ENCODE measurements around the gene CTSF.
A peak's percentile ranks its signal among the peaks of the same experiment; 100 is the strongest.
"Not testable (repeated sequence)": the region's sequence is repeated elsewhere in the genome, so short reads cannot be mapped to it uniquely, and the experiment has no call there.

CTSF gene

GRCh38 chr11:66568124-66568916 is at the start of gene CTSF:
Gene CTSF (minus strand): TSS chr11:66568606. CDS start chr11:66568486, 120 bp downstream.
- DNase-seq (ENCODE audit: low read depth in 1 of 2, low spot score in 1 of 2), result peak; percentile 43 to 49

GRCh38 chr11:66617155-66617834 is 48.9 kb upstream of the CTSF start:
- DNase-seq (ENCODE audit: low read depth in 1 of 2, low spot score in 1 of 2), result no peak

- peak; percentile 91 to 99 for DNase-seq (ENCODE audit: low read depth in 1 of 2, low spot score in 1 of 2)
Observed at GRCh38 chr11:66616379-66617154, 48.2 kb upstream of the CTSF start, which contains the start of gene RBM14. Gene RBM14 (plus strand): TSS chr11:66616630. CDS start chr11:66616721, 91 bp downstream.

DNA sequence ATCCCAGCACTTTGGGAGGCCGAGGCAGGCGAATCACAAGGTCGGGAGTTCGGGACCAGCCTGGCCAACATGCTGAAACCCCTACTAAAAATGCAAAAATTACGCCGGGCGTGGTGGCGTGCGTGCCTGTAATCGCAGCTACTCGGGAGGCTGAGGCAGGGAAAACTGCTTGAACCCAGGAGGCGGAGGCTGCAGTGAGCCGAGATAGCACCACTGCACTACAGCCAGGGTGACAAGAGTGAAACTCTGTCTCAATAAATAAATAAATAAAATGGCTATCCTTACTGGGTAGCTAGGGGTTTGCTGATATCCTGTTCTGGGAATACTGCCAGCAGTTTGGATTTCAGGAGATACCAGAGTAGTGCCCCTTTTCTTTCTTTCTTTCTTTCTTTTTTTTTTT is 45.7 kb upstream of the CTSF start:
- DNase-seq (ENCODE audit: low read depth in 1 of 2, low spot score in 1 of 2), result no peak

GRCh38 chr11:66612458-66612857 is 44.1 kb upstream of the CTSF start:
- DNase-seq (ENCODE audit: low read depth in 1 of 2, low spot score in 1 of 2), result no peak

- no peak for DNase-seq (ENCODE audit: low read depth in 1 of 2, low spot score in 1 of 2)
Observed at GRCh38 chr11:66609721-66610617, 41.6 kb upstream of the CTSF start.

DNA sequence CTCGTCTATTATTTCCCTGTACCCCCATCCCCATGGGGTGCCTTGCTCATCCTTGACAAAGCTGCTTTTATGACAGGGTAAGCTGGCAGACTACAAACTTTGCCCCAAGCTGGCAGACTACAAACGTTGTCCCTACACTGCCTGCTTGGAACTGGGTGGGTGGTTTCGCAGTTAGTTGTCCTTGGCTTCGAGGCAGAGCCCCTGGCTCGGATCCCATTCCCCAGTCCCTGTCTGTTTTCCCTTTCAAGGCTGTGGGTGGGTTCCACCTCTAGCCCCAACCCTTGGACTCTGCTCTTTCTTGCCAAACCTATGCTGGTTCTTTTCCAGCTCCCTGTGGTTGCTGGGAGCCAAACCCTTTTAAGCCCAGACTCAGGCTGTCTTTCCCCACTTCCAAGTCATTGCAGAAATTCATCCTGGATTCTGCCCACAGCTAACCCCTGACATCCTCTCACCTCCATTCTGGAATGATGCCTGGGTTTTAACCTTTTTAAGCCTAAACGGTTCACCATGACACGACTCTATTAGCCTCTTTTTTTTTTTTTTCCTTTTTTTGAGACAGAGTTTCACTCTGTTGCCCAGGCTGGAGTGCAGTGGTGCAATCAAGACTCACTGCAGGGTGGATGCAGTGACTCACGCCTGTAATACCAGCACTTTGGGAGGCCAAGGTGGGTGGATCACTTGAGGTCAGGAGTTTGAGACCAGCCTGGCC is 38.9 kb upstream of the CTSF start:
- no peak for DNase-seq (ENCODE audit: low read depth in 1 of 2, low spot score in 1 of 2)

DNA sequence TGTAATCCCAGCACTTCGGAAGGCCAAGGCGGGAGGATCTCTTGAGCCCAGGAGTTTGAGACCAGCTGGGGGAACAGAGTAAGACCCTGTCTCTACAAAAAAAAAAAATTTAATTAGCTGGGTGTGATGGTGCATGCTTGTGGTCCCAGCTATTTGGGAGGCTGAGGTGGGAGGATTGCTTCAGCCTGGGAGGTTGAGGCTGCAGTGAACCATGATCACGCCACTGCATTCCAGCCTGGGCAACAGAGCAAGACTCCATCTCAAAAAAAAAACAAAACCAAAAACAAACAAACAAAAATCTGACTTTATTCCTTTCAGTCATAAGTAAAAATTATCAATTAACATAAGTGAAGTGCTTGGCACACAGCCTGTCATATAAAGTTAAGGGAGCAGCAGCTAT is 38.2 kb upstream of the CTSF start:
- DNase-seq (ENCODE audit: low read depth in 1 of 2, low spot score in 1 of 2), result not testable (repeated sequence)

DNA sequence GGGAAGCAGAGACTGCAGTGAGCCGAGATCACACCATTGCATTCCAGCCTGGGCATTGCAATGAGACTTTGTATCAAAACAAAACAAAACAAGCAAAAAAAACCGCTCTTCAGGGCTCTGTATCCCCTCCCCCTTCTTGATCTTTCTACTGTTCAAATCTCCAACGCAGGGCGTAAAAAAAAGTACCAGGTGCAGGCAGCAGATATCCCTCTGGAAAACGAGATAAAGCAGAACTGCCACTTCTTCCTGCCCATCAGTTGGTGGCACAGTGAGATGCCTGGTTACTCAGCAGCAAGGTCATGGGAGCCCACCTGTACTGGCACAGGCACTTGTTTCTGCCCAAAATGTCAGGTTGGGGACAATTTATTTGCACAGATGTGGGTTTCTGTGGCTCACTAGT is 35.7 kb upstream of the CTSF start:
- no peak for DNase-seq (ENCODE audit: low read depth in 1 of 2, low spot score in 1 of 2)

- DNase-seq (ENCODE audit: low read depth in 1 of 2, low spot score in 1 of 2), result no peak
Observed at GRCh38 chr11:66603072-66603471, 34.7 kb upstream of the CTSF start.

DNA sequence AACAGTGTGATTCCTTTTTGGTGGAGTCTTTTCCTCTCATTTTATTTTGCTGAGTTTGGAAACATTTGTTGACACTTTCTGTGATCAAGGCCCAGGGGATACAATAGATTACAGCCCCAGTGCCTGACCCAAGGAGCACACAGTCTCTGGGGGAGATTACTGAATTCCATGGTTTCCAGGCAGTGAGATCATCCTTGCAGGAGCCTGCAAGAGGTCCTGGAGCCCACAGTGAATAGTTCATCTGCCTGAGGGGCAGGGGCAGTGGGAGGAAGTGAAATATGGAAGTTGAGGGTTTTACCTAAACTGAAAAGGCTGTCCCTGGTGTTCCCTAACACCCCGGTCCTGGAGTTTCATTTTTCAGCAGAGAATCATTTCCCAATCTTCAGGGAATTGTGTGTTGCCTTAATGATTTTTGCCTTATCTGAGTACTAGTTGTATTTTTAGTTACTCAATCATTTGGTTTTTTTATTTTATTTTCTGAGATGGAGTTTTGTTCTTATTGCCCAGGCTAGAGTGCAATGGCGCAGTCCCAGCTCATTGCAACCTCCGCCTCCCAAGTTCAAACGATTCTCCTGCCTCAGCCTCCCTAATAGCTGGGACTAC is 32.3 kb upstream of the CTSF start:
- no peak for DNase-seq (ENCODE audit: low read depth in 1 of 2, low spot score in 1 of 2)

DNA sequence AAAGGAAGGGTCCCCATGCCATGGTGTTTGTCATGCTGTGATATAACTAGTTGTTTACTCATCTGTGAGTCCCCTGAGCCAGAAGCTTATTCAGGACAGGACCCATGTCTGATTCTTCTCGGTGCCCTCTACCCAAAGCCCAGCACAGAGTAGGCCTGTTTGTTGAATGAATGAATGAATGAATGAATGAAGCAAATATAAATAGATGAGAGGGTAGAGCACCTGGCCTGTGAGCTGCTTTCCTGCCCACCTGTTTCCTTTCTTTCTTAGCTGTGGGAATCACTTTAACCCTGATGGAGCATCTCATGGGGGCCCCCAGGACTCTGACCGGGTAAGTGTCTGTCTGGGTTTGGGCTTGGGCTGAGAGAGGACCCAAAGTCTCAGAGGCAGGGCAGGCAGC is 31.8 kb upstream of the CTSF start:
- no peak for DNase-seq (ENCODE audit: low read depth in 1 of 2, low spot score in 1 of 2)

DNA sequence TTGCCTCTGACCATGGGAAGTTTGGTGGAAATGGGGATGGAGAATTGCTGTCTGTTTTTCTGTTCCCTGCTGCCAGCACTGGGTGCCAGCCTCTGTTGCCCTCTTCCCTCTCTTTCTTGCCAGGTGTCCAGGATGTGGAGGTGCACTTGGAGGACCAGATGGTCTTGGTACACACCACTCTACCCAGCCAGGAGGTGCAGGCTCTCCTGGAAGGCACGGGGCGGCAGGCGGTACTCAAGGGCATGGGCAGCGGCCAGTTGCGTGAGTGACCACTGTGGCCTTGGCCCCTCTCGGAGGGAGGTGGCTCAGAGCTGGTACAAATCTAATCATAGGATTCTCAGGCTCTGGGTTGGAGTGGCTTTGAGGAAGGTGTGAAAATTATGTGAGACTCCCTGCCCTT is 30.6 kb upstream of the CTSF start:
- DNase-seq (ENCODE audit: low read depth in 1 of 2, low spot score in 1 of 2), result no peak

- DNase-seq (ENCODE audit: low read depth in 1 of 2, low spot score in 1 of 2), result no peak
Observed at GRCh38 chr11:66595245-66595904, 27.0 kb upstream of the CTSF start.

- no peak for DNase-seq (ENCODE audit: low read depth in 1 of 2, low spot score in 1 of 2)
Observed at GRCh38 chr11:66593650-66594049, 25.2 kb upstream of the CTSF start.

GRCh38 chr11:66593303-66593635 is 24.9 kb upstream of the CTSF start:
- no peak for DNase-seq (ENCODE audit: low read depth in 1 of 2, low spot score in 1 of 2)

GRCh38 chr11:66592457-66593302 is 24.3 kb upstream of the CTSF start, which contains the start of the genes CCDC87 and CCS:
Gene CCDC87 (minus strand): TSS chr11:66593063. CDS start chr11:66593015, 48 bp downstream.
Gene CCS (plus strand): TSS chr11:66593185. CDS start chr11:66593262, 77 bp downstream.
- peak; percentile 95 for DNase-seq (ENCODE audit: low read depth in 1 of 2, low spot score in 1 of 2)

GRCh38 chr11:66591175-66591574 is 22.8 kb upstream of the CTSF start:
- no peak for DNase-seq (ENCODE audit: low read depth in 1 of 2, low spot score in 1 of 2)
